HG02623 (cell line): ENCODE data around the gene TMEM132D.

Experiments used
- ATAC-seq: cut with Tn5 transposase; IDR thresholded peaks from one replicate; pipeline ENCODE4 v1.9.1; 2021; ENCODE audit warnings: moderate library complexity; ENCODE audit not compliant: unreplicated experiment

Gene TMEM132D

GRCh38 chr12:129298921-129299320 lies 604.9 kb downstream of the TMEM132D start:
- no peak for ATAC-seq

- no peak for ATAC-seq
These were observed 607.2 kb downstream of the TMEM132D start for GRCh38 chr12:129296671-129297070.

DNA sequence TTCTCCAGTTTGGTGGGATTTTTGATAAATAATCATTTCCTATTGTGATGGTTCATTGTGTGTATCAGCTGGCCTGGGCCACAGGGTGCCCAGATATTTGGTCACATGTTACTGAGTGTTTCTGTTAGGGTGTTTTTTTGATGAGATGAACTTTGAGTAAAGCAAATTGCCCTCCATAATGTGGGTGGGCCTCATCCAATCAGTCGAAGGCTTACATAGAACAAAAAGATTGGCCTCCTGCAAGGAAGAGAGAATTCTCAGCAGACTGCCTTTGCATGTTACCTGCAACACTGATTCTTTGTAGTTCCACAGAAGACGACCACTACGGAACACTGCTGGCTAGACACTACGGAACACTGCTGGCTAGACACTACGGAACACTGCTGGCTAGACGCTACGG lies 609.0 kb downstream of the TMEM132D start:
- ATAC-seq, result no peak

DNA sequence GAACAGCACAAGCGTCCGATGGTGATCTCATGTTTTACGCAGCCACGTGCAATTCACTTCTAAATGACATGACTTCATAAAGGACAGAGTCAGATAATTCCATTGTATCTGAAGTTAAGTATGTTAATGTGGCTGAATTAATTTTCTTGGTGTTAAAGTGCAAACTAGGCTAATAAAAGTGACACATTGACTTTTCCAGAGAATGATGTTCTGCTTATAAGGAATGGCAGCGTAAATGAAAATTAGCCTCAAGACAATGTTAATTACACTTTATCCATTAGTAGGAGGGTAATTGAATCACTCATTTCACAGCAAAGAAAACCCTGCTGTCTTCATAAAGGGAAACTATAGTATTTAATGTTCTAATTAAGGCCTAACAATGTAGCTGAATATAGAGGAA lies 624.1 kb downstream of the TMEM132D start:
- ATAC-seq, result no peak

DNA sequence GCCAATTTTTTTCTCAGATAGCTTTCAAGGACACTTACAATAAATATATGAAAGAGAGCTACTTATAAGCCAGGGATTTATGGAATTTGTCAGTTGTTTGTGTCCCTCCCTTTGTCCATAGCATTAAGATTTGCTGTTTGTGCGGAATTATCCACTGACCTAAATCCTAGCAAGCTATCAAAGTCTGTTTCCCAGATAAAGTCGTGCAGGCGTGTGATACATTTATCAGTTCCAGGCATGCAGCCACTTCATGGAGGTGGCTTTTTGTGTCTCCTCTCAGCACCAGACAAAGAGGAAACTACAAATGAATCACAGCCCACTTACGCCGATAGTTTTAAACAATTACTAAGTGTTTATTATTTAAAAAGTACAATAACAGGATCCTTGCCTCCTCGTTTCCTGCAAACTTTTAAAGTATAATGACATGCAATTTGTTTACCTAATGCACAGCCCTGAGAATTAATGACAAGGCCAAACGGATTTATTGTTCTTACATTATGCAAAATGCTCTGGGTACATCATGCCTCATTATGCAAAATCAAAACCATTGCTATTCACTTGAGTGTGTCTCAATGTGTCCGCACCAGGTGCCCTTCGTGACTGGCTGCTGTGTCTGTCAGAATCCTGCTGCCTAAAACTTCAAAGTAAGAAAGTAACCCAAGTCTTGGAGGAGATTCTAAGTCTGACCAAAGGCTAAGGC lies 627.3 kb downstream of the TMEM132D start:
- no peak for ATAC-seq

DNA sequence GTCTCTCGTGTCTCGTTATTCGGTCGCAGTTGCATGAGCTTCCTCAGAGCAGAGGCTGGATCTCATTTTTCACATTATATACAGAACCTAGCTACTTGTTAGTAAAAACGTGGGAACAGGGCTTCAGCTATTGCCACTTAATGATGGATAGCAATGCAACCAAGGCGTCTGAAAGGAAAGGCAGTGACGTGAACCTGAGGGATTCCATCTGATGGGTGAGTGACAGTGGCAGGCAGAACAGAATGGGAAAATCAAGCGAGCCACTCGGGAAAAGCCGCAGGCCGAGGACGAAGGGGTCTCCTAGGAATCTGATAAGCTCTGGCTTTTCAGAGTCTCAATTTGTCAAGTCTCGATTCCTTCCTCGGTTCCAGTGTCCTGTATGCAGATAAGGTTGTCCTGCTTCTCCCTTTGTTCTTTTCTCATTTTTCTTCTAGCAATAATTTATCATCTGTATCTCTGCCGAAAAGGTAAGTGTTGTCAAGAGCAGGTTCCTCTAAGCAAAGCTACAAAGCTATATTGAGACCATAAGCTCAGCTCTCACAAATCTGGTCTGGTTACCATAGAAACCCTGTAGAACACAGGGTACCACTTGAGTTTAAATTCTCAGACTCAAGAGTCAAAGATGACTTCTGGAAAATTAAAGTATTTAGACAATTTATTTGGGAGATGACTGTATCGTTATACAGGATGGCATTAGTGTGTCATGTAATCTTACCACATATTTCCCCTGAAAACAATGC lies 633.9 kb downstream of the TMEM132D start:
- ATAC-seq, result no peak

- no peak for ATAC-seq
These were observed 645.0 kb downstream of the TMEM132D start for GRCh38 chr12:129258781-129259318.

DNA sequence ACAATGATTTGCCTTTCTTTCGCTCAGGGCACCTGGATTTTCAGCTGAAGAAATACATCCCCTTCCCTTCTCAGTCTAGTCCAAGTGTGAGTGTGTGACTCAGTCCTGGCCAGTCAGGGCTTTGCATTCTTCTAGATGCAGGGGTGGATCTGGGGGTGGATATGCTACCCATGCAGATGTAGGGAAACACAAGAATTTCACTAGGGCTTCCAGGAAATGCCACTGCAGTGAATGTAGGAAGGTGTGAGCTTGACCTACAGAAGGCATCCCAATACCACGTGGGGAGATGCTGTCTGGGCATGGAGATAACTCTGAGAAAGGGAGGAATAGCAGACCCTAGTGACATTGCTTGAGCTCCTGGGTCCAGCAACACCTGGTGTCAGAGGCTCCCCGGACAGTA lies 646.3 kb downstream of the TMEM132D start:
- no peak for ATAC-seq

GRCh38 chr12:129246630-129247029 lies 657.2 kb downstream of the TMEM132D start:
- no peak for ATAC-seq

- no peak for ATAC-seq
These were observed 658.1 kb downstream of the TMEM132D start for GRCh38 chr12:129245769-129246168.

GRCh38 chr12:129241852-129242251 lies 662.0 kb downstream of the TMEM132D start:
- no peak for ATAC-seq

GRCh38 chr12:129237881-129238280 lies 665.9 kb downstream of the TMEM132D start:
- ATAC-seq, result no peak

GRCh38 chr12:129234209-129234608 lies 669.6 kb downstream of the TMEM132D start:
- no peak for ATAC-seq

DNA sequence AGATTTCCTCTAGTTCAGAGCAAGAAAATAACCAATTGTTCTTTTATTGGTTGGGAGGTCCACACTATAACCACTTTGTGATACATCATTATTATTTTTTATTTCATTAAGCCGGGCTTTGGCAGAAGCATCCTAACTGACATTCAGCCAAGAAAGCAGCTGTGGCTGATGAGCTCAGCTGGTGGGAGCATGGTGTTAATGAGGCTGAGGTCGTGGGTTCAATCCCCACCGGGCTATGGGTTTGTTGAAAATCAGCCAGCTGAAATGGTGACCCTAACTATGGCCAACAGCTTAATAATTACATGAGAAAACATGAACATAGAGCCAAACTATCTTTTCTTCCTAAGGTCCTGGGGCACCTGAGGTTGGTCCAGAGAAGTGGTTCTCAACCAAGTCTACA lies 672.3 kb downstream of the TMEM132D start:
- ATAC-seq, result no peak

DNA sequence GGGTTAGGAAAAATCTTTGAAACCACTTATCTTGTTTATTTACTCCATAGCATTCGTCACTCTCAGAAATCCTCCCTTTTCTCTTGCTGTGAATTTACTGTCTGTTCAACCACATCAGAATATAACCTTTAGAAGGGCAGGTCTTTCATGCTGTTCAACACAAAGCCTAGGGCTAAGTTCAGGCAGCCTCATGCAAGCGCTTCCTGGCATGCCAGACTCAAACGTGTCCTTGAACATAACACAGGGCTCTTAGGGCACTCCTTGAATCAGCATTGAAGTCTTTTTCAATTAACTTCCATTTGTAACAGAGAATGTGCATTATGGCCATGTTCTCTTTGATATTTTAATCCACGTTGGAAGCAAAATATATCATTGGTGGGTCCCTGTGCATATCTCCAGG lies 672.8 kb downstream of the TMEM132D start:
- ATAC-seq, result no peak

DNA sequence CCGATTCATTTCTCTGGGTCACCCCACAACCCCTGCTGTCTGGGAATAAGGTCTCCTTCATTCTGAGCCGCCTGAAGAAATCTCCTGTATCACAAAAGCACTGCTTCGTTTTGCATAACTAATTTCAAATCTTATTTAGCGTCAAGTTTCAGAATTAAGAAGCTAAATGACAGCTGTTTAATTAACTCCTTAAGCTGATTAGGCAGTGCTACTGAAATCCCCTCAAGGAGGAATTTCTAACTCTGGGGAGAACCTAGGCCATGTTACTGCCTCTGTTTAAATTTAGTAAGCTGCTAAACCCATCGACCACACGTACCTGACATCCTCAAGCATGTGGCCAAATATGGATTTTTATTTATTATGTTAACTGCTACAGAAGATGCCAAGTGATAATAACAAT lies 677.0 kb downstream of the TMEM132D start:
- ATAC-seq, result no peak

GRCh38 chr12:129226005-129226404 lies 677.8 kb downstream of the TMEM132D start:
- ATAC-seq, result no peak

GRCh38 chr12:129215556-129215955 lies 688.3 kb downstream of the TMEM132D start:
- ATAC-seq, result no peak

DNA sequence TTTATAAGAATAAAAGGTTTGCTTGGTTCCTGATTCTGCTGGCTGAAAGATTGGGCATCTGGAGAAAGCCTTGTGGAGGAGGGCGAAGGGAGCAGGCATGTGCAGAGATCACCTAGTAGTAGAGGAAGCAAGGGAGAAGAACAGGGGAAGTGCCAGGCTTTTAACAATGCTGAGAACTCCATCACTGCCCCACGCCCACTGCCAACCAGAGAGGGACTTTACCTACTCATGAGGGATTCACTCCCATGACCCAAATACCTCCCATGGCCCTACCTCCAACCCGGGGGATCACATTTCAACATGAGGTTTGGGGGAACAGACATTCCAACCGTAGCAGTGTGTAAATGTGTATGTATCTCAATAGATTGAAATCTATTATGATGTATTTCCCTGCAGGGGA lies 690.3 kb downstream of the TMEM132D start:
- no peak for ATAC-seq

DNA sequence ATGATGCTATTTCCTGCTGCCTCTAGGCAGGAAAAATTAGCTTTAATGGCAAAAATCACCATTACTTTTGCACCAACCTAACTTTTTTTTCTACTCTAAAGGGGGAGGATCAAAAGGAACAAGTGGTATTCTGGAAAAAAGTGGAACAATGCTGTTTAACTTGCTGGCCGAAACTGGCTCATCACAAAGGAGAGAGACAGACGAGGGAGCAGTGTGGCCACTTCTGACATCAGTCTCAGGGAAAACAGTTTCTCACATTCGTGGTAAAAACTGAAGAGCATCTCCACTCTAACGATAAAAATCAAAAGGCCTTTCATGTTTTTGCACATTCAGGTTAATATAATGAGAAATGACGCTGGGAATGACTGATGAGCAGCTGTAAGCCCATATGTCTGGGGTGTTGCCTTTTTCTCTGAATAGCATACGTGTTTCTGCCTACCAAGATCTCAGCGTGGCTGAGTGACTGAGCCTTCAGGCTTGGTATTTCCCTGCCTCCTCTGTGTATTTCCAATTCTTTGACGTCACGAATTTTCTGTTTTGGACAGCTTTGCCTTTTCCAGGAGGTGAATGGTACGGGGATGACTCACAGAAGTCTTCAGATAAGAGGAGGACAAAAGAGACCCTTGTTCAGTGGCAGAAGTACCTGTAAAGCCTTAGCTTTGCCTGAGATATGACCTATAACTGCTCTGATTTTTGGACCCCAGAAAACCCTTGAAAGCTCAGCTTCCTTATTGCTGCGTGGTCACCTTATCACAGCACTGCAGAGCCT lies 691.8 kb downstream of the TMEM132D start:
- ATAC-seq, result no peak

- no peak for ATAC-seq
These were observed 695.3 kb downstream of the TMEM132D start for GRCh38 chr12:129208566-129208965.

GRCh38 chr12:129207084-129207483 lies 696.7 kb downstream of the TMEM132D start:
- ATAC-seq, result no peak
